ENCODE measurements around the gene XK.
"Not testable (repeated sequence)": the region's sequence is repeated elsewhere in the genome, so short reads cannot be mapped to it uniquely, and the experiment has no call there.

Gene XK

GRCh38 chrX:37753384-37753783 is 67.8 kb downstream of the XK start:
- DNase-seq (ENCODE audit: low read depth, low spot score): no peak

- DNase-seq (ENCODE audit: low read depth, low spot score): no peak
These were observed 68.9 kb downstream of the XK start for GRCh38 chrX:37754516-37754915.

GRCh38 chrX:37755025-37755424 is 69.4 kb downstream of the XK start:
- no peak for DNase-seq (ENCODE audit: low read depth, low spot score)

- DNase-seq (ENCODE audit: low read depth, low spot score): no peak
These were observed 71.5 kb downstream of the XK start for GRCh38 chrX:37757082-37757481.

GRCh38 chrX:37759351-37759750 is 73.8 kb downstream of the XK start:
- no peak for DNase-seq (ENCODE audit: low read depth, low spot score)

- no peak for DNase-seq (ENCODE audit: low read depth, low spot score)
These were observed 74.4 kb downstream of the XK start for GRCh38 chrX:37759878-37760418.

- no peak for DNase-seq (ENCODE audit: low read depth, low spot score)
These were observed 77.8 kb downstream of the XK start for GRCh38 chrX:37763400-37763799.

GRCh38 chrX:37765507-37765906 is 79.9 kb downstream of the XK start:
- DNase-seq (ENCODE audit: low read depth, low spot score): no peak

GRCh38 chrX:37767430-37767829 is 81.8 kb downstream of the XK start:
- DNase-seq (ENCODE audit: low read depth, low spot score): no peak

GRCh38 chrX:37768866-37769265 is 83.3 kb downstream of the XK start:
- DNase-seq (ENCODE audit: low read depth, low spot score): not testable (repeated sequence)

- no peak for DNase-seq (ENCODE audit: low read depth, low spot score)
These were observed 90.8 kb downstream of the XK start for GRCh38 chrX:37776283-37776986.

- no peak for DNase-seq (ENCODE audit: low read depth, low spot score)
These were observed 91.4 kb downstream of the XK start for GRCh38 chrX:37776987-37777325.

GRCh38 chrX:37779857-37780256 is 94.3 kb downstream of the XK start, which contains the start of gene CYBB:
TSS of gene CYBB (plus strand) at chrX:37780059. CDS start at chrX:37780078, 19 bp downstream.
- DNase-seq (ENCODE audit: low read depth, low spot score): no peak

- no peak for DNase-seq (ENCODE audit: low read depth, low spot score)
These were observed 95.5 kb downstream of the XK start for GRCh38 chrX:37781081-37781480.

All from smooth muscle cell of the brain vasculature (primary cell).